Activated CD4-positive, alpha-beta memory T cell treated with anti-CD3 and anti-CD28 coated beads, Interleukin-2, amount 10 ng/mL, durations not matched to agents 7 days and 5 days (primary cell): ENCODE data around the gene ACAD11. TPM values are rescaled to one million over a fixed set of nuclear protein-coding genes. Genes with fewer than 3 reads are reported as not detected.
A peak's percentile ranks its signal among the peaks of the same experiment; 100 is the strongest.
"Not testable (repeated sequence)": the region's sequence is repeated elsewhere in the genome, so short reads cannot be mapped to it uniquely, and the experiment has no call there.

ENCODE experiments used
- CTCF ChIA-PET: fragments of 350-600 bp; sonication (Branson Sonifier 250); formaldehyde crosslinking; loops from one replicate; lab custom pipeline; 2021; ENCODE audit warnings: antibody characterized with exemption, inconsistent platforms; lab: Charles Lee
- POLR2A ChIA-PET: fragments of 350-600 bp; sonication (Branson Sonifier 250); formaldehyde crosslinking; loops from one replicate; lab custom pipeline; 2021; ENCODE audit warnings: antibody characterized with exemption; lab: Charles Lee
- DNase-seq: peaks from one replicate; pipeline ENCODE4 v3.0.0-alpha.2; 2020
- H3K27ac Mint-ChIP-seq: one replicate; pipeline ENCODE4 v1.8.0; 2021; ENCODE audit warnings: mild to moderate bottlenecking, mixed read lengths
- H3K27me3 Mint-ChIP-seq: one replicate; pipeline ENCODE4 v1.8.0; 2021; ENCODE audit warnings: mixed read lengths
- H3K36me3 Mint-ChIP-seq: one replicate; pipeline ENCODE4 v1.8.0; 2021; ENCODE audit warnings: low read depth, mixed read lengths
- H3K4me1 Mint-ChIP-seq: one replicate; pipeline ENCODE4 v1.8.0; 2021; ENCODE audit warnings: mixed read lengths
- H3K4me3 Mint-ChIP-seq: one replicate; pipeline ENCODE4 v1.8.0; 2021; ENCODE audit warnings: mild to moderate bottlenecking, mixed read lengths
- H3K9me3 Mint-ChIP-seq: one replicate; pipeline ENCODE4 v1.8.0; 2021; ENCODE audit warnings: mixed read lengths
- total RNA-seq, 2 experiments: library from RNA; stranded (reverse); gene quantifications; one replicate each; pipeline ENCODE4 v1.2.3, GENCODE V29; 2021

Gene ACAD11
- total RNA-seq, 2 experiments from 2014 or later = 9.0 to 13.0 TPM

- Mint-ChIP-seq H3K4me3 (no peak overlapping the region), H3K36me3 (no peaks in the 10 kb centered on the region), H3K27ac (no peak overlapping the region), H3K9me3 (no peaks in the 10 kb centered on the region), H3K4me1 (no peaks in the 10 kb centered on the region), H3K27me3 (no peaks in the 10 kb centered on the region)
- CTCF ChIA-PET = interaction anchor here (1.1 kb wide), 1 partner anchor 86 kb away, joined by 4 read pairs; no protein-coding TSS in a partner anchor
- no peak for DNase-seq
- POLR2A ChIA-PET = no interaction called here
Measured at GRCh38 chr3:132556508-132557159, 103.0 kb downstream of the ACAD11 start.

GRCh38 chr3:132556036-132556386, 103.6 kb downstream of the ACAD11 start:
- H3K4me1 Mint-ChIP-seq, POLR2A ChIA-PET, CTCF ChIA-PET, H3K27ac Mint-ChIP-seq, DNase-seq, H3K4me3 Mint-ChIP-seq, H3K36me3 Mint-ChIP-seq, H3K27me3 Mint-ChIP-seq, H3K9me3 Mint-ChIP-seq: not testable (repeated sequence)

- Mint-ChIP-seq H3K9me3 (no peaks in the 10 kb centered on the region), H3K27me3 (no peaks in the 10 kb centered on the region), H3K4me3 (no peak overlapping the region), H3K4me1 (peaks cover 5% of the 10 kb centered on the region), H3K27ac (no peak overlapping the region), H3K36me3 (no peaks in the 10 kb centered on the region)
- CTCF ChIA-PET = no interaction called here
- no peak for DNase-seq
- POLR2A ChIA-PET = no interaction called here
Measured at GRCh38 chr3:132555306-132556035, 104.1 kb downstream of the ACAD11 start.

- no peak overlapping the region for H3K4me3 Mint-ChIP-seq
- no peak overlapping the region for H3K27ac Mint-ChIP-seq
- no peaks in the 10 kb centered on the region for H3K36me3 Mint-ChIP-seq
- CTCF ChIA-PET = no interaction called here
- peaks cover 15% of the 10 kb centered on the region for H3K4me1 Mint-ChIP-seq
- DNase-seq = no peak
- no peaks in the 10 kb centered on the region for H3K9me3 Mint-ChIP-seq
- no peaks in the 10 kb centered on the region for H3K27me3 Mint-ChIP-seq
- POLR2A ChIA-PET = no interaction called here
Measured at GRCh38 chr3:132554437-132554836, 105.2 kb downstream of the ACAD11 start.

GRCh38 chr3:132553826-132554225, 105.8 kb downstream of the ACAD11 start:
- Mint-ChIP-seq H3K9me3 (no peaks in the 10 kb centered on the region), H3K27ac (no peak overlapping the region), H3K4me3 (no peak overlapping the region), H3K27me3 (no peaks in the 10 kb centered on the region), H3K36me3 (no peaks in the 10 kb centered on the region), H3K4me1 (peaks cover 17% of the 10 kb centered on the region)
- DNase-seq = no peak
- ChIA-PET POLR2A (no interaction called here), CTCF (no interaction called here)

GRCh38 chr3:132550579-132551305, 108.9 kb downstream of the ACAD11 start:
- no peaks in the 10 kb centered on the region for H3K27me3 Mint-ChIP-seq
- H3K4me1 Mint-ChIP-seq = peaks cover 17% of the 10 kb centered on the region
- ChIA-PET CTCF (interaction anchor here (1.4 kb wide), 1 partner anchor 14 kb away, joined by 3 read pairs; no protein-coding TSS in a partner anchor), POLR2A (no interaction called here)
- no peak for DNase-seq
- H3K36me3 Mint-ChIP-seq = no peaks in the 10 kb centered on the region
- H3K27ac Mint-ChIP-seq = no peak overlapping the region
- H3K4me3 Mint-ChIP-seq = no peak overlapping the region
- H3K9me3 Mint-ChIP-seq = no peaks in the 10 kb centered on the region

- Mint-ChIP-seq H3K36me3 (no peaks in the 10 kb centered on the region), H3K4me3 (no peak overlapping the region), H3K27ac (peak overlapping the region; percentile 22), H3K27me3 (no peaks in the 10 kb centered on the region), H3K4me1 (peaks cover 17% of the 10 kb centered on the region), H3K9me3 (no peaks in the 10 kb centered on the region)
- CTCF ChIA-PET = no interaction called here
- DNase-seq = no peak
- POLR2A ChIA-PET = no interaction called here
Measured at GRCh38 chr3:132549890-132550578, 109.6 kb downstream of the ACAD11 start.

- H3K4me3 Mint-ChIP-seq = no peak overlapping the region
- H3K36me3 Mint-ChIP-seq = no peaks in the 10 kb centered on the region
- no peaks in the 10 kb centered on the region for H3K9me3 Mint-ChIP-seq
- DNase-seq = no peak
- H3K4me1 Mint-ChIP-seq = peaks cover 19% of the 10 kb centered on the region
- ChIA-PET POLR2A (no interaction called here), CTCF (interaction anchor here (0.8 to 1.0 kb wide), 2 partner anchors 12 to 13 kb away, joined by 3 read pairs; no protein-coding TSS in a partner anchor)
- H3K27me3 Mint-ChIP-seq = no peaks in the 10 kb centered on the region
- no peak overlapping the region for H3K27ac Mint-ChIP-seq
Measured at GRCh38 chr3:132549169-132549568, 110.4 kb downstream of the ACAD11 start.

- no peak overlapping the region for H3K4me3 Mint-ChIP-seq
- DNase-seq = no peak
- H3K36me3 Mint-ChIP-seq = peaks cover 22% of the 10 kb centered on the region
- H3K4me1 Mint-ChIP-seq = peaks cover 33% of the 10 kb centered on the region
- ChIA-PET POLR2A (no interaction called here), CTCF (interaction anchor here (1.1 to 3.4 kb wide), 3 partner anchors 10 to 97 kb away, joined by 3 to 12 read pairs (median 5); no protein-coding TSS in a partner anchor)
- H3K27me3 Mint-ChIP-seq = no peaks in the 10 kb centered on the region
- H3K9me3 Mint-ChIP-seq = no peaks in the 10 kb centered on the region
- H3K27ac Mint-ChIP-seq = no peak overlapping the region
Measured at GRCh38 chr3:132545471-132545870, 114.1 kb downstream of the ACAD11 start.

GRCh38 chr3:132544130-132544529, 115.5 kb downstream of the ACAD11 start:
- Mint-ChIP-seq H3K4me1 (peaks cover 23% of the 10 kb centered on the region), H3K27me3 (no peaks in the 10 kb centered on the region), H3K9me3 (no peaks in the 10 kb centered on the region), H3K27ac (no peak overlapping the region), H3K36me3 (peaks cover 27% of the 10 kb centered on the region), H3K4me3 (no peak overlapping the region)
- no peak for DNase-seq
- ChIA-PET CTCF (interaction anchor here (1.2 to 2.7 kb wide), 2 partner anchors 10 to 98 kb away, joined by 3 to 11 read pairs; no protein-coding TSS in a partner anchor), POLR2A (no interaction called here)

- Mint-ChIP-seq H3K27ac (no peak overlapping the region), H3K4me1 (peaks cover 21% of the 10 kb centered on the region), H3K4me3 (no peak overlapping the region), H3K27me3 (no peaks in the 10 kb centered on the region), H3K9me3 (no peaks in the 10 kb centered on the region), H3K36me3 (peaks cover 30% of the 10 kb centered on the region)
- no peak for DNase-seq
- CTCF ChIA-PET = interaction anchor here (0.8 to 2.7 kb wide), 3 partner anchors 9 to 191 kb away, joined by 3 to 11 read pairs (median 3); no protein-coding TSS in a partner anchor
- POLR2A ChIA-PET = no interaction called here
Measured at GRCh38 chr3:132543011-132543739, 116.4 kb downstream of the ACAD11 start.

GRCh38 chr3:132542577-132542976, 117.0 kb downstream of the ACAD11 start:
- no peak overlapping the region for H3K4me3 Mint-ChIP-seq
- peaks cover 21% of the 10 kb centered on the region for H3K4me1 Mint-ChIP-seq
- no peak overlapping the region for H3K27ac Mint-ChIP-seq
- POLR2A ChIA-PET = no interaction called here
- CTCF ChIA-PET = interaction anchor here (2.7 kb wide), 1 partner anchor 100 kb away, joined by 11 read pairs; no protein-coding TSS in a partner anchor
- H3K36me3 Mint-ChIP-seq = peaks cover 32% of the 10 kb centered on the region
- H3K9me3 Mint-ChIP-seq = no peaks in the 10 kb centered on the region
- DNase-seq = no peak
- H3K27me3 Mint-ChIP-seq = no peaks in the 10 kb centered on the region
